ENCODE data around the gene ECE1. TPM values are rescaled to one million over a fixed set of nuclear protein-coding genes. Genes with fewer than 3 reads are reported as not detected.

Gene ECE1
- total and polyA plus RNA-seq, 9 of the 15 experiments (the other 6 are each of a cell fraction or from before 2014, with no cell fraction given), result 0.56 to 34.8 (median 11.0) TPM

DNA sequence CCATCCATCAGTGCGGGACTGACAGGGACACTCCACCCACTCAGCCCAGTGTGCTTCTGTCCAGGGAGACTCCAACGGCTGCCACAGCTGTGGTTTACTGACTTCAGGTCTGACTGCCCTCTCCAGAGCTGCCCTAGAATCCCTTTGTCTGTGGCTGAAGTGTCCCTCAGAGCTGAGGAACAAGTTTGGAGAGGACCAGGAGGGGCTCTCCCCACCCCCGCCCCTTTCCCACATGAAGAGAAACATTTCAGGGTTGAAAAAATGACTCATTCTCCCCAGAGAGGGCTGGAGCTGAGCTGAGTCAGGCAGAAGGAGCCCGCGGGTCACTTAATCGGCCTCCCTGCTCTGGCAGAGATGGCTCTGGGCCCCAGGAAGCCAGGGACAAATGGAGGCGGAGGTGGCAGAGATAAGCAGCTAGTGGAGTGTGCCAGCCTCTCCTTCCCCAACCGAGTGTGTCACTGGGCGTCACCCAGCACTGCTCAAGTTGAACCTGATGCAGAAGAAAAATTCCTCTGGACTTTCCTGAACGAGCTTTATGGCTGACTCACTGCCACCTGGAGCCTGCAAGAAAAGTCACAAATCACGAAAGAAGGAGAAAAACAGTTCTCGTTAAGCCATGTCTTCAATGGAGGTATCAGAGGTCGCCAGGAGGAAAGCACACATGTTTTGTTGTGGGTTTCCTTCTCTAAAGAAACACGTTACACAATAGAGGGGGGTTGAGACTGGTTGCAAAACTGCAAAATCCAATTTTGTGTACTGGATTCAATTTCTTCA, 34.3 kb upstream of the ECE1 start (continued):
- TF ChIP-seq, protein P1, sequence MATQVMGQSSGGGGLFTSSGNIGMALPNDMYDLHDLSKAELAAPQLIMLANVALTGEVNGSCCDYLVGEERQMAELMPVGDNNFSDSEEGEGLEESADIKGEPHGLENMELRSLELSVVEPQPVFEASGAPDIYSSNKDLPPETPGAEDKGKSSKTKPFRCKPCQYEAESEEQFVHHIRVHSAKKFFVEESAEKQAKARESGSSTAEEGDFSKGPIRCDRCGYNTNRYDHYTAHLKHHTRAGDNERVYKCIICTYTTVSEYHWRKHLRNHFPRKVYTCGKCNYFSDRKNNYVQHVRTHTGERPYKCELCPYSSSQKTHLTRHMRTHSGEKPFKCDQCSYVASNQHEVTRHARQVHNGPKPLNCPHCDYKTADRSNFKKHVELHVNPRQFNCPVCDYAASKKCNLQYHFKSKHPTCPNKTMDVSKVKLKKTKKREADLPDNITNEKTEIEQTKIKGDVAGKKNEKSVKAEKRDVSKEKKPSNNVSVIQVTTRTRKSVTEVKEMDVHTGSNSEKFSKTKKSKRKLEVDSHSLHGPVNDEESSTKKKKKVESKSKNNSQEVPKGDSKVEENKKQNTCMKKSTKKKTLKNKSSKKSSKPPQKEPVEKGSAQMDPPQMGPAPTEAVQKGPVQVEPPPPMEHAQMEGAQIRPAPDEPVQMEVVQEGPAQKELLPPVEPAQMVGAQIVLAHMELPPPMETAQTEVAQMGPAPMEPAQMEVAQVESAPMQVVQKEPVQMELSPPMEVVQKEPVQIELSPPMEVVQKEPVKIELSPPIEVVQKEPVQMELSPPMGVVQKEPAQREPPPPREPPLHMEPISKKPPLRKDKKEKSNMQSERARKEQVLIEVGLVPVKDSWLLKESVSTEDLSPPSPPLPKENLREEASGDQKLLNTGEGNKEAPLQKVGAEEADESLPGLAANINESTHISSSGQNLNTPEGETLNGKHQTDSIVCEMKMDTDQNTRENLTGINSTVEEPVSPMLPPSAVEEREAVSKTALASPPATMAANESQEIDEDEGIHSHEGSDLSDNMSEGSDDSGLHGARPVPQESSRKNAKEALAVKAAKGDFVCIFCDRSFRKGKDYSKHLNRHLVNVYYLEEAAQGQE (IDR thresholded peaks at IDR 0.05; ENCODE audit: borderline replicate concordance), result no peak; the same call in 1 of the 2 replicates
- TF ChIP-seq, protein P1 (CRISPR knock-in tag; IDR thresholded peaks at IDR 0.05; ENCODE audit: low read depth), result no peak
- TF ChIP-seq ZNF24 (IDR thresholded peaks at IDR 0.05) (no peak), SMARCC2 (IDR thresholded peaks at IDR 0.05; ENCODE audit: low read depth) (peak; percentile 62; the same call in 1 of the 2 replicates), PTBP1 (IDR thresholded peaks at IDR 0.05; ENCODE audit: low read depth, low read length) (no peak), BCOR (IDR thresholded peaks at IDR 0.05) (no peak), ZKSCAN3 (CRISPR knock-in tag; IDR thresholded peaks at IDR 0.05) (no peak), SUPT5H (IDR thresholded peaks at IDR 0.05) (no peak), SREBF1 (IDR thresholded peaks at IDR 0.05; ENCODE audit: borderline replicate concordance, low read depth, low read length) (no peak), SMAD2 (IDR thresholded peaks at IDR 0.05; ENCODE audit: low read depth, low read length) (no peak), EZH2 (IDR thresholded peaks at IDR 0.05; ENCODE audit: borderline replicate concordance, low read depth, low read length) (no peak), STAT5B (CRISPR knock-in tag; IDR thresholded peaks at IDR 0.05) (no peak), GATA2 (CRISPR knock-in tag; IDR thresholded peaks at IDR 0.05) (no peak)
- TF ChIP-seq, protein P2, sequence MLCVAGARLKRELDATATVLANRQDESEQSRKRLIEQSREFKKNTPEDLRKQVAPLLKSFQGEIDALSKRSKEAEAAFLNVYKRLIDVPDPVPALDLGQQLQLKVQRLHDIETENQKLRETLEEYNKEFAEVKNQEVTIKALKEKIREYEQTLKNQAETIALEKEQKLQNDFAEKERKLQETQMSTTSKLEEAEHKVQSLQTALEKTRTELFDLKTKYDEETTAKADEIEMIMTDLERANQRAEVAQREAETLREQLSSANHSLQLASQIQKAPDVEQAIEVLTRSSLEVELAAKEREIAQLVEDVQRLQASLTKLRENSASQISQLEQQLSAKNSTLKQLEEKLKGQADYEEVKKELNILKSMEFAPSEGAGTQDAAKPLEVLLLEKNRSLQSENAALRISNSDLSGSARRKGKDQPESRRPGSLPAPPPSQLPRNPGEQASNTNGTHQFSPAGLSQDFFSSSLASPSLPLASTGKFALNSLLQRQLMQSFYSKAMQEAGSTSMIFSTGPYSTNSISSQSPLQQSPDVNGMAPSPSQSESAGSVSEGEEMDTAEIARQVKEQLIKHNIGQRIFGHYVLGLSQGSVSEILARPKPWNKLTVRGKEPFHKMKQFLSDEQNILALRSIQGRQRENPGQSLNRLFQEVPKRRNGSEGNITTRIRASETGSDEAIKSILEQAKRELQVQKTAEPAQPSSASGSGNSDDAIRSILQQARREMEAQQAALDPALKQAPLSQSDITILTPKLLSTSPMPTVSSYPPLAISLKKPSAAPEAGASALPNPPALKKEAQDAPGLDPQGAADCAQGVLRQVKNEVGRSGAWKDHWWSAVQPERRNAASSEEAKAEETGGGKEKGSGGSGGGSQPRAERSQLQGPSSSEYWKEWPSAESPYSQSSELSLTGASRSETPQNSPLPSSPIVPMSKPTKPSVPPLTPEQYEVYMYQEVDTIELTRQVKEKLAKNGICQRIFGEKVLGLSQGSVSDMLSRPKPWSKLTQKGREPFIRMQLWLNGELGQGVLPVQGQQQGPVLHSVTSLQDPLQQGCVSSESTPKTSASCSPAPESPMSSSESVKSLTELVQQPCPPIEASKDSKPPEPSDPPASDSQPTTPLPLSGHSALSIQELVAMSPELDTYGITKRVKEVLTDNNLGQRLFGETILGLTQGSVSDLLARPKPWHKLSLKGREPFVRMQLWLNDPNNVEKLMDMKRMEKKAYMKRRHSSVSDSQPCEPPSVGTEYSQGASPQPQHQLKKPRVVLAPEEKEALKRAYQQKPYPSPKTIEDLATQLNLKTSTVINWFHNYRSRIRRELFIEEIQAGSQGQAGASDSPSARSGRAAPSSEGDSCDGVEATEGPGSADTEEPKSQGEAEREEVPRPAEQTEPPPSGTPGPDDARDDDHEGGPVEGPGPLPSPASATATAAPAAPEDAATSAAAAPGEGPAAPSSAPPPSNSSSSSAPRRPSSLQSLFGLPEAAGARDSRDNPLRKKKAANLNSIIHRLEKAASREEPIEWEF (CRISPR knock-in tag; IDR thresholded peaks at IDR 0.05), result no peak
- TF ChIP-seq, protein P3, sequence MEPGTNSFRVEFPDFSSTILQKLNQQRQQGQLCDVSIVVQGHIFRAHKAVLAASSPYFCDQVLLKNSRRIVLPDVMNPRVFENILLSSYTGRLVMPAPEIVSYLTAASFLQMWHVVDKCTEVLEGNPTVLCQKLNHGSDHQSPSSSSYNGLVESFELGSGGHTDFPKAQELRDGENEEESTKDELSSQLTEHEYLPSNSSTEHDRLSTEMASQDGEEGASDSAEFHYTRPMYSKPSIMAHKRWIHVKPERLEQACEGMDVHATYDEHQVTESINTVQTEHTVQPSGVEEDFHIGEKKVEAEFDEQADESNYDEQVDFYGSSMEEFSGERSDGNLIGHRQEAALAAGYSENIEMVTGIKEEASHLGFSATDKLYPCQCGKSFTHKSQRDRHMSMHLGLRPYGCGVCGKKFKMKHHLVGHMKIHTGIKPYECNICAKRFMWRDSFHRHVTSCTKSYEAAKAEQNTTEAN (CRISPR knock-in tag; IDR thresholded peaks at IDR 0.05), result no peak
